Epidermal melanocyte (primary cell): ENCODE measurements around the gene C2orf81.

ENCODE experiments used
- DNase-seq: peaks from one replicate; pipeline ENCODE4 v3.0.0; 2011; ENCODE audit warnings: low spot score; ENCODE audit not compliant: insufficient read length

Gene C2orf81

DNA sequence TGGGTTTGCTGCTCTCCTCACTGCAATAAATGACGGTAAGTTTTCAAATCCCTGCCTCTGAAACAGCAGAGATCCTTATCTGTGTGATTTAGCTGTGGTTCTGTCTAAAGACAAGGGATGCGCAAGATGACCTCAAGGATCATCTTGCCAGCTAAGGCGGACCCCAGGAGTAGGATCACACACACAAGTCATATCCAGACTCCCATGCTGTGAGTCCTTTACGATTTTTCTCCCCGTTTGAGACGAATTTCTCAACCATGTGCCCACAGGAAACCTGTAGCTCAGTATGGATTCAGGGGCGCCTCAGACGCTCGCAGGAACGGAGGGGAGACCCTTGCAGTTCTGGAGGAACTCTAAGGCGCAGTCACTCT, 30.2 kb downstream of the C2orf81 start:
- DNase-seq = no peak

GRCh38 chr2:74390606-74391005, 30.8 kb downstream of the C2orf81 start:
- DNase-seq = no peak

DNA sequence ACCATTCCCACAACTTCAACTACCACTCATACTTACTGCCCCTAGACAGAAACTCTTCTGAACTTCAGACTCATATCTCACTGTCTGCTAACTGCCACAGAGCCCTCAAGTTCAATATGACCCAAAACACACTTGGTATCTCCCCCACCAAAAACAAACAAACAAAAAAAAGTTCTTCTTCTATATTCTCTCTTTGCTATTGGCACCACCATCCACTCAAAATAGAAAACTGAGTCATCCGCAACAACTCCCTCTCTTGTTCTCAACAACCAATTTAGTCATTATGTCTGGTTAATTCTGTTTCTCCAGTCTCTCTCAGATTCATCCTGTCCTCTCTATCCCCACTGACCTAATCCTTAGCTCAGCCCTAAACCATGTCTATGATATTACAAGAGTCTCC, 34.1 kb downstream of the C2orf81 start:
- DNase-seq = no peak

DNA sequence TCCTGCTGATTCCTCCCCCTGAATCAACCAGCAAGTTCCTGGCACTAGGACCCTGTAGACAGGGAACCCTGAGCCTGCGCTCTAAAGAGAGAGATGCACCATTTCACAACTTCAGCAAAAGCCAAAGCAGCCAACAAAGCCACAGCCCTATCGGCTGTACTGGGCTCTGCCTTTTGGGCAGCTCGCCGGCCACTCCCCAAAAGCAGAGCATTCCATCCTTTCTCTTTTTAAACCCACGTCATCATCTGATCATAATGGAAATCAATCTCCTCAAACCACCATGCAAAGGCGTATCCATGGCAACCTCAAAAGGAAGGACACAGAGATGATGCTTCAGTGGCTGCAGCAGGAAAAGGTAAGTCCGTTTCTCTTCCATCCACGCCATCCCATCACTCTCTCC, 36.0 kb downstream of the C2orf81 start:
- no peak for DNase-seq

DNA sequence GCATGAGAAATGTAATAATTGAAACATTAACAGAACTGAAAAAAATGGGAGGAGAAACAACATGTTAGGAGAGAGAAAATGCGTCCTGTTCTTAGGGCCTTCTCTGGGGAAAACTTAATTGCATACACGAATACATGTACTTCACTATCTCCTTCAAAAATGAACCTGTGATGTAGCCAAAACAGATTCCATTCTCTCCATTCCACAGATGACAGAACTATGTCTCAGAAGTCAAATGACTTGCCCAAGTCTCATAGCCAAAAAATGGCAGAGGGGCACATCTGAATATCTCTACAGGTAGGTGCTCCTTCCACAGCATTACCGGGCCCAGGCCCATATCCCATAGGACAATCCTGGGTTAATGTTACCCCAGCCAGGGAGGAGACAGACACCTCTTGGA, 37.4 kb downstream of the C2orf81 start:
- no peak for DNase-seq

DNA sequence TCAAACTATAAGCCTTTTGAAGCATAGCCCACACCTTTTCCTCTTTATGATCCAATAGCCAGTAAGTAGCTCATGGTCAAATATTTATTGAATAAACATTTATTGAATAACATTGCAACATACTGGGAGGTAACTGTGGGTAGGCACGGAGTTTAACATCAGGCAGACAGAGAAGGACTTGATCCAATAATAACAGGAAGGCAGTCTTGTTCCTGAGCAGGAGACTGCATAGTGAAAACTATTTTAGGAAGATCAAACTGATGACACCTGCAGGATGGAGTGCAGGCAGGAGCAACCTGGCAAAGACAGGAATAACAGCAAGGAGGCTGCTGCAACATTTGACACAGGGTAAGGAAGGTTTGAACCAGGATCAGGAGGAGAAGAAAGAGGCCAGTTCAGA, 38.2 kb downstream of the C2orf81 start:
- DNase-seq = no peak

DNA sequence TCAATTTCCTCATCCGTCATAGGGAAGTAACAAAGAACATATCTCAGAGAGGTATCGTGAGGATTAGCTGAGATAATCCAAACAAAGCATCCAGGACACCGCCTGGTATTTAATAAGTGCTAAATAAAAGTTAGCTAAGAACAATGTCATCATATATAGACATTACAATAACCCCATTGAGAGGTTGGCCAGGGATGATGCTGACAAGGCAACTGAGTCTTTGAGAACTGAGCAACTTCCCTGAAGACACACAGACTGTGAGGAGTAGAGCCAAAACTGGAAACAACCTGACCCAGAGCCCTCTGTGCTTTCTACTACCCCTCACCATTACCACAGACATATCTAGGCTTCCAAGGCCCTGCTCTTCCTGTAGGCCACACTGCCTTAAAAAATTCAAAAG, 39.7 kb downstream of the C2orf81 start:
- no peak for DNase-seq

GRCh38 chr2:74379851-74380789, 41.3 kb downstream of the C2orf81 start, which contains the start of gene DCTN1:
Gene DCTN1 (minus strand): TSS chr2:74380311. CDS start chr2:74380037, 274 bp downstream.
- peak; percentile 76 for DNase-seq

DNA sequence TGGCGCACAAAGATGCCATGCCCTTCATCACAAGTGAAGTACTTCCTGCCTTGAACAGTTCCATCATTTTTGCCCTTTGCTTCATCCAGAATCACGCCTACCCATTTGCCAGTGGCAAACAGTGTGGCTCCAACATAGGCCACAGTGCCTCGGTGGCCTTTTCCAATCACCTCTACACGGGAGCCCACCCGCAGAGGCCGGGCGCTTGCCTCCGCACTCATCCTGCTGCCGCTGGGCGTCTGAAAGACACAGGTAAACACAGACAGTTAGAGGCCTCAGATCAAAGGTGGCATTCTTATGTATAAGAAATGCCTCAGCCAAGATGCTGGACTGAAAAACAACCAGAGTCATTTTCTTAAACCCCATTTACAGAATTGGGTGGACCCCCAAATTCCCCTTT, 43.4 kb downstream of the C2orf81 start:
- DNase-seq = no peak

- no peak for DNase-seq
Measured at GRCh38 chr2:74375838-74376237, 45.6 kb downstream of the C2orf81 start.

DNA sequence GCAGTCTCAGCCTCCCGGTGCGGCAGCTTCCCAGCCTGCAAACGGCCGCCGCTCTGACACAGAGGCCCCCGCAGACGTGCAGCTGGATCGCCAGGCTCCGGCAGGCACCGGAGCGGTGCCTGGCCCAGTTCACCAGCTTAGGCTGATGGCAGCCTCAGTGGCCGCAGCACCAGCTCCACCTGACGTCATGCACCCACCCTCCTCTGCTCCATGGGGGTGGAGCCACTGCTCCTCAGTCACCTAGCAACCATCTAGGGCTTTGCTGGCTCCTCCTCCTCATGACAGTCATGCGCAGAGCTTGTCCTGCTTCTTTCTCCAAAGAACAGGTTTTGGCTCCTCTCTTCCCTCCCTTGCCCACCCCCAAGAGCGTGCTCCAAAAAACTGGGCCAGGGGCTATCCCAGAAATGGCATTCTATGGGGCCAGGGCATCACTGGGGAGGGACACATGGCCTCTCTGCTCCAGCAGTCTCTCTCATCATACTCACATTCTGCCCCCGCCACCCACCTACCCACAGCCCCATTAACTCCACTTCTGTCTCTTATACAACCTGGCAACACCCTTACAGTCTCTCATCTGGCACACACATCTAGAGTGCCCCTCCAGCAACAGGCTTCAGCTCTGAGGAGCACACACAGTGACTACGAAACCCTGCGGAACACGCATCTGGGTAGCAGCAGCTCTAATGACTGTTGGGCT, 46.8 kb downstream of the C2orf81 start:
- DNase-seq = peak; percentile 69

DNA sequence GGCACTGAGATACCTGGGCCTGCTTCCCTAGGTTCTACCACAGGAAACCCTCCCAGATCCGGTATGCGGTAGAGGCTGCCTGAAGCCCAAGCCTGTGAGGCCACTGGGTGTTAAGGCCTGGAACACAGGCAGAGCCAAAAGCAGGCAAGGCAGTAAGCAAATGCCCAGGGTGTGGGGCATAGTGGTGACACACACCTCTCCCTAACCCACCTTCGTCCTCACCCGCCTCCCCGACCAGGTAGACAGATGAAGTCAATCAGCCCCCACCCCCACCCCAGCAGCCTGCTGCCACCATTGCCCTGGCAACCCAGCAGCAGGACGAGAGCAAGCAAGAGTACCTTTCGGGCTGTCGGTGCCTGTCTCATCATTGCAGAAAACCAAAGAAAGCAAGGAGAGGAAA, 47.4 kb downstream of the C2orf81 start:
- peak; percentile 2 for DNase-seq

GRCh38 chr2:74373221-74373676, 48.2 kb downstream of the C2orf81 start:
- peak; percentile 5 for DNase-seq

- DNase-seq = no peak
Measured at GRCh38 chr2:74372674-74373073, 48.7 kb downstream of the C2orf81 start.

DNA sequence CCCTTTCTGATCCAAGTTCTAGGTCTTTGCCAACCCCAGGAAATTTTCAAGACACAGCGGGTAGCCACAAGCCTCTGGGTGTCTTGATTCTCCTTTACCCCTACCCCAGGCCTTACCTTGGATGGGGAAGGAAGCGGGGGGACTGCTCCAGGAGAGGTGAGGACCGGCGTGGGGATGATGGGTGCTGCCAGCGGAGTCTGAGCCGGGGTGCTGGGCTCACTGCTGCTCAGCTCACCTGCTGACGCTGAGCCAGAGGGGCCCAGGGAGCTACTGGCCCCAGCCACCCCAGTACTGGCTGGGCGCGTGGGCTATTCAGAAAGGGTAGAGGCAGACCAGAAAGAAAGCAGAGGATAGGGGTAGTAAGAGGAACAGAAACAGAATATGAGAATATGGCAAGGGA, 50.0 kb downstream of the C2orf81 start:
- no peak for DNase-seq

GRCh38 chr2:74369976-74370375, 51.4 kb downstream of the C2orf81 start:
- no peak for DNase-seq

GRCh38 chr2:74368499-74368898, 52.9 kb downstream of the C2orf81 start:
- no peak for DNase-seq

GRCh38 chr2:74367789-74368188, 53.6 kb downstream of the C2orf81 start:
- DNase-seq = no peak

- no peak for DNase-seq
Measured at GRCh38 chr2:74366036-74366435, 55.4 kb downstream of the C2orf81 start.

DNA sequence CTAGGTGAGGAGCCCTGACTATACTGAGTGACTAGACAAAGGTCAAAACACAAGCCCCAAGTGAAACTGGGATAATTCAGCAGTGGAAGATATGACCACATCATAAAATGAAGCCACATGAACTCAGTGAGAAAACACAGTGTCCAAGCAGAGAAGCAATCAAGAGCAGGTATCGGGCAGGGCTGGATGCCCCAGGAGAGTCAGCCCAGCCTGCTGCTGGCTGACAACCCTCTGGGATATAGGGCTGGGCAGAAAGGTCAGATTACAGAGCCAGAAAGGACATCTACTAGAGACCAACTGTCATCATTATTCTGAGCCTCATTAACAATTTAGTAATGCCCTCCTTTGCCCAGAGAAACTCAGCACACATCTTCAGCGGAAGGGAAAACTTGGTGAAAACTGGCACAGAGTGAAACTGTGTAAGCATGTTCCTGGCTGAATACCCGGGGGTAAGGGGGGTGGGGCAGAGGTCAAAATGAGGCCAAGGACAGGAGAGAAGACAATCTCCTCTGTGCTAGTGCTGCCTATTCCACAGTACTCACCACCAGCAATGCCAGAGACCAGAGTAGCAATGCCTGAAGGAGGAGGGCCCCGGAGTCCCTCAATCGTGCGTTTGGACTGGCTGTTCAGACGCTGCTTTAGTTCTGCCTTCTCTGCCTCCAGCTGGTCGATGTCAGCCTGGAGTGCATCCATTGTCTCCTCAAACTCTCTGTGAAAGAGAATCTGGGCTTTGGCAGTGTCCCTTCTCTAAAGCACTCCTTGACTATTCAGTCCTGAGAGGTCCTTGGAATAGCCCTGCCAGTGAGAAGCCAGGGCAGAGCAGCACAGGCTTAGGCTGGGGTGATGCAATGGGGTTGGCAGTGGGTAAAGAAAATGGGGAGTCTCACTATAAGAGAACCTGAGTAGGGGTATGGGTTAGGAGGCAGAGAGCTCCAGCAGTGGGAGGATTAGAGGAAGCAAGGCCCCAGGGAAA, 56.6 kb downstream of the C2orf81 start:
- peak; percentile 7 for DNase-seq
